Breast epithelium (tissue), 3 donors: ENCODE measurements around the gene LACTBL1.

ENCODE experiments used
- CTCF ChIP-seq, 3 donors: fragments of 450-650 bp; IDR thresholded peaks; one replicate each; pipeline ENCODE4 v1.5.1; 2016 to 2017; ENCODE audit warnings: antibody characterized with exemption in 3 of 3, mild to moderate bottlenecking in 3 of 3, moderate library complexity in 3 of 3
- POLR2A ChIP-seq: fragments of 450-650 bp; IDR thresholded peaks from one replicate; pipeline ENCODE4 v1.6.1; 2016; ENCODE audit warnings: antibody characterized with exemption, mild to moderate bottlenecking, moderate library complexity

DNA sequence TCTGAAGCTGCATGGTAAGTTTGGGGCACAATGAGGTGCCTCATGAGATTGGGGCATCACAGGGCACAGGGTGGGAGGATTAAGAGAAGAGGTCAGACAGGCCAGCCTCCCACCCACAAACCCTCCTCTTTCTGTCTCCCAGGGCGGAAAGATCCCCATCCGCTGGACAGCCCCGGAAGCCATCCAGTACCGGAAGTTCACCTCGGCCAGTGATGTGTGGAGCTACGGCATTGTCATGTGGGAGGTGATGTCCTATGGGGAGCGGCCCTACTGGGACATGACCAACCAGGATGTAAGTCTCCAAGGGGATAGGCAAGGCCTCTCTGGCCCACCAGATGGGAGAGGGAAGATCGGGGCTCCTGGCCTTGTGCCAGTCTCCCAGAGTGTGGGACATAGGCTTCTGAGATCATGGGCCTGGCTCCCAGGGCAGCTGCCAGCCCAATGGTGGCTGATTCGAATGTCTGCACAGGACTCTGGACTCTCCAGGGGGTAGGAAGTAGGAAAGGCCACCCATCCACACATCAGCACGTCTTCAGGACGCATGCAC is 63.7 kb downstream of the LACTBL1 start:
- no peak for TF ChIP-seq CTCF (IDR thresholded peaks at IDR 0.05)
- TF ChIP-seq POLR2A, result no peak
